ENCODE data around the gene WLS.

DNA sequence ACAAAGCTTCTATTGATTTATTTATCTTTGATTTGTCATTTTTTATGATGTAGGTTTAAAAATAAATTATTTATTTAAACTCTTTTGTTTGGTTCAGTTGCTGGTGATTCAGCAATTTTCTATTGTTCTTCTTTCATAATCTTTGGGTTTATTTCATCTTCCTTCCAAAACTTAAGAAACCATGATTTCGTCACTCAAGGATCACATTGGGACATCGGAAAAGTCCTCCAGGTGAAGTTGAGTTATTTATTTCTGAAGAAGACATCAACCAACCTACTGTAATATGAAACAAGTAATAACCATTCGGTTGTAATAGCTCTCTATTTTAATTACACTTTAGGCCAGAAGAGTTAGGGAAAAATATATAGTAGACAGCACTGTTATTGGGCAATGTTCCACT, 23.0 kb upstream of the WLS start:
- TF ChIP-seq, protein P1, sequence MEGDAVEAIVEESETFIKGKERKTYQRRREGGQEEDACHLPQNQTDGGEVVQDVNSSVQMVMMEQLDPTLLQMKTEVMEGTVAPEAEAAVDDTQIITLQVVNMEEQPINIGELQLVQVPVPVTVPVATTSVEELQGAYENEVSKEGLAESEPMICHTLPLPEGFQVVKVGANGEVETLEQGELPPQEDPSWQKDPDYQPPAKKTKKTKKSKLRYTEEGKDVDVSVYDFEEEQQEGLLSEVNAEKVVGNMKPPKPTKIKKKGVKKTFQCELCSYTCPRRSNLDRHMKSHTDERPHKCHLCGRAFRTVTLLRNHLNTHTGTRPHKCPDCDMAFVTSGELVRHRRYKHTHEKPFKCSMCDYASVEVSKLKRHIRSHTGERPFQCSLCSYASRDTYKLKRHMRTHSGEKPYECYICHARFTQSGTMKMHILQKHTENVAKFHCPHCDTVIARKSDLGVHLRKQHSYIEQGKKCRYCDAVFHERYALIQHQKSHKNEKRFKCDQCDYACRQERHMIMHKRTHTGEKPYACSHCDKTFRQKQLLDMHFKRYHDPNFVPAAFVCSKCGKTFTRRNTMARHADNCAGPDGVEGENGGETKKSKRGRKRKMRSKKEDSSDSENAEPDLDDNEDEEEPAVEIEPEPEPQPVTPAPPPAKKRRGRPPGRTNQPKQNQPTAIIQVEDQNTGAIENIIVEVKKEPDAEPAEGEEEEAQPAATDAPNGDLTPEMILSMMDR (IDR thresholded peaks at IDR 0.05; ENCODE audit: insufficient read depth, low read length, poor library complexity, severe bottlenecking), result no peak
- no peak for TF ChIP-seq EZH2phosphoT487 (conservative IDR thresholded peaks at IDR 0.05; ENCODE audit: low read length)

Data from SU-DHL-6 (cell line).